GM12873 (cell line): Measurements from ENCODE around the gene TMEM271.
A peak's percentile ranks its signal among the peaks of the same experiment; 100 is the strongest.

Experiments
- TF ChIP-seq, protein P1 (sequence below): IDR thresholded peaks from 2 replicates; pipeline ENCODE4 v1.5.1; 2012; ENCODE audit warnings: low read depth, mild to moderate bottlenecking, moderate library complexity, low read length, control low read depth; ENCODE audit not compliant: insufficient read depth; ENCODE audit errors: missing control alignments

Gene TMEM271

DNA sequence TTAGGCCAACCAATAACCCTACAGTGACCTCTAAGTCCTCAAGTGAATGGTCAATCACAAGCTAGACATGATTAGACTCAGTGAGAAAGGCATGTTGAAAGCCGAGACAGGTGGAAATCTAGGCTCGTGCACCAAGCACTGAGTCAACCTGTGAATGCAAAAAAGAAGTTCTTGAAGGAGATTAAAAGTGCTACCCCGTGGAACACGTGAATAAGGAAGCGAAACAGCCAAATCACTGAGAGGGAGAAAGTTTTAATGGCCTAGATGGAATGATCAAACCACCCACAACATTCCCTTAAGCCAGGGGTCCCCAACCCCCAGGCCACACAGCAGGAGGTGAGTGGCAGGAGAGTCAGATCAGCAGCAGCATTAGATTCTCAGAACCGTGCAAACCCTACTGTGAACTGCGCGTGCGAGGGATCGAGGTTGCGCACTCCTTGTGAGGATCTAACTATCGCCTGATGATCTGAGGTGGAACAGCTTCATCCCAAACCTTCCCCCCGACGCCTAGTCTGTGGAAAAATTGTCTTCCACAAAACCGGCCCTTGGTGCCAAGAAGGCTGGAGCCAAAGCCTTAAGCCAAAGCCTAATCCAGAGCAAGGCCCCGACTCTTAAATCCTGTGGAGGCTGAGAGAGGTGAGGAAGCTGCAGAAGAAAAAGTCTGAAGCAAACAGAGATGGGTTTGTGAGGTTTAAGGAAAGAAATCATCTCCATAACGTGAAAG lies 29.8 kb upstream of the TMEM271 start:
- TF ChIP-seq, protein P1, sequence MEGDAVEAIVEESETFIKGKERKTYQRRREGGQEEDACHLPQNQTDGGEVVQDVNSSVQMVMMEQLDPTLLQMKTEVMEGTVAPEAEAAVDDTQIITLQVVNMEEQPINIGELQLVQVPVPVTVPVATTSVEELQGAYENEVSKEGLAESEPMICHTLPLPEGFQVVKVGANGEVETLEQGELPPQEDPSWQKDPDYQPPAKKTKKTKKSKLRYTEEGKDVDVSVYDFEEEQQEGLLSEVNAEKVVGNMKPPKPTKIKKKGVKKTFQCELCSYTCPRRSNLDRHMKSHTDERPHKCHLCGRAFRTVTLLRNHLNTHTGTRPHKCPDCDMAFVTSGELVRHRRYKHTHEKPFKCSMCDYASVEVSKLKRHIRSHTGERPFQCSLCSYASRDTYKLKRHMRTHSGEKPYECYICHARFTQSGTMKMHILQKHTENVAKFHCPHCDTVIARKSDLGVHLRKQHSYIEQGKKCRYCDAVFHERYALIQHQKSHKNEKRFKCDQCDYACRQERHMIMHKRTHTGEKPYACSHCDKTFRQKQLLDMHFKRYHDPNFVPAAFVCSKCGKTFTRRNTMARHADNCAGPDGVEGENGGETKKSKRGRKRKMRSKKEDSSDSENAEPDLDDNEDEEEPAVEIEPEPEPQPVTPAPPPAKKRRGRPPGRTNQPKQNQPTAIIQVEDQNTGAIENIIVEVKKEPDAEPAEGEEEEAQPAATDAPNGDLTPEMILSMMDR = no peak

DNA sequence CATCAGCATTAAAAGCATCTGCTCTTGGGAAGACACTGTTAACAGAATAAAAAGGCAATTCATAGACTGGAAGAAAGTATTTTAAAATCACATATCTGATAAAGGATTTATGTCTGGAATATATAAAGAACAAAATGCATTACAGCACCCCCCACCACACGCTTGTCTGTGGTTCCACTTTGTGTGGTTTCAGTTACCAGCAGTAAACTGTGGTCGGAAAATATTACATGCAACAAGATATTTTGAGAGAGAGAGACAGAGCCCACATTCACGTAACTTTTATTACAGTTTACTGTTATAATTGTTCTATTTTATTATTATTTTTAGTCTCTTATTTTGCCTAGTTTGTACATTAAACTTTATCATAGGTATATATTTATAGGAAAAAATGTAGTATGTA lies 28.0 kb upstream of the TMEM271 start:
- TF ChIP-seq, protein P1 = no peak

DNA sequence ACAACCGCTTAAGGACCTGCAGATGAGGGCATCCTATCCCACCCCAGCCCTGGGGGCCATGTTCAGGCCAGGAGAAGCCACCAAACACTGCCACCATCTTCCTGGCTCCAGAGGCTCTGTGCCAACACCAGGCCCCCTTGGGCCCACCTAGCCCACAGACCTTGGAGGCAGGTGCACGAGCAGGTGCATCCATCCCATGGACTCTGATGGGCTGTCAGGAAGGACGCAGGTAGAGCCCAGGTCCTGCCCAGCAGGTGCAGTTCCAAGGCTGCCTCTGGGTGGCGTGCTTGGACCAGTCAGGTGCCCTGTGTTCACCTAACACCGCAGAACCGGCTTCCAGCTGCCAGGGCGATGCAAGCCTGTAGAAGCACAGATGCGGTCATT lies 26.5 kb upstream of the TMEM271 start:
- TF ChIP-seq, protein P1 = peak; percentile 55

DNA sequence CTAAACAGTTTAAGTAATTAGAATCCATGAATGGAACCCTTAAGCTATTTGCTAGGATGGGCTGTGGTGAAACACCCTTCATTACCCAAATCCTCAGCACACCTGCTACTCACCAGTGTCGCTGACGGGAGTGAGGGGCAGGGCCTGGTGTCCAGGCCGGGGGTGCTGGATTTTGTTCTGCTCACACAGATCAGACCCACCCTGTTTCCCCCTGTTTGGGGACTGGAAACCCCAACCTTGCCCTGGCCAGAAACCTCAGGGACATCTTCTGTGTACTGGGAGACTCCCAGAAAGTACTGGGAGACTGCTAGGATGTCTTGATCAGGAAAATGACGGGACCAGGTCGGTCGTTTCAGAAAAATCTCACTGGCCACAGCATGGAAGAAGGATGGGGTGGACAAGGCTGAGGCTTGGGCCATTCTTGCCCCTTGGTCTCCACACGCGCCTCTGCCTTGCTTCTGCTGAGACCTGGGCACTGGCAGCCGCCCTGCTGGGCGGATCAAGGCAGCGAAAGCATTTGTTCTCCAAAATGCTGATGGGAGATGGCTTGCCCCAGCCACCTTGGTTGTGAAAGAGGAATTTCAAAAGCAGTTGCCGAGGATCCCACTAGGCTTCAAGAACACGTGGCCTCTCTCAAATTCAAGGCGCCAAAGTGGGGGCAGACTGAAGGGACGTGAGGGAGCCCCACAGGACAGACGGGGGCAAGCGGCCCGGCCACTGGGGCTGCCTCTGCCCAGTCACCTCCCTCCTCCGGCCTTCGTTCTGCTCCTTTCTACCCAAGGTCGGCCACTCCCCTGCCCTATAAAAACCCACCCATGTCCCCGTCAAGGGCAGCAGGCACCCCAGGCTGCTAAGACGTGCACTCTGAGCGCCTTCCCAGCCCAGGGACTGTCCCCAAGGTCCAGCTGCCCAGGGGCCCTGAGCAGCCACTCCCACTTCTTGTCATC lies 25.8 kb upstream of the TMEM271 start:
- TF ChIP-seq, protein P1 = no peak

DNA sequence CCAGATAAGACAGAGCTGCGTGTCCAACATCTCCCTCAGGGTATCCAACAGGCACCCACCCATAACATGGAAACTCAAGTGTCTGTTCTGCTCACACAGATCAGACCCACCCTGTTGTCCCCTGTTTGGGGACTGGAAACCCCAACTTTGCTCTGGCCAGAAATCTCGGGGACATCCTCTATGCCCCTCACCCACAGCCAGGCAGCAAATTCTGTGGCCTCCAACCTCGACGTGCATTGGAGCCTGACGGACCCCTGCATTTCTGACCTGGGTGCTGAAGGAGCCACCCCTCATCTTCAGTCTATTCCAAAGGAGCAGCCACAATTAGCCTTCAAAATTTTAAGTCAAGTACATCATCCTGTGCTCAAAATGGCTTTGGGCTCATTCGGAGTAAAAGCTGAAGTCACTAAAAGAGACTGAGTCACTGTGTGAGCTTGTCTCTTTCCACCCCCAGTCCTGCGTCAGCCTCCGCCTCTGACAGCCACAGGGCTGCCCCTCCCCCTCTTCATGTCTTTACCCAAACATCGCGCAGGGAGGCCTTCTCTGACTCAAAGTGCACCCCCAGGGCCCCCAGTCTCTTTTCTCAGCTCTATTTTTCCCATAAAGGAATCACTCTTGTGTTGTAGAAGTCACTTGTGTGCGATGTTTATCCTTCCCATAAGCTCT lies 24.9 kb upstream of the TMEM271 start:
- TF ChIP-seq, protein P1 = no peak

DNA sequence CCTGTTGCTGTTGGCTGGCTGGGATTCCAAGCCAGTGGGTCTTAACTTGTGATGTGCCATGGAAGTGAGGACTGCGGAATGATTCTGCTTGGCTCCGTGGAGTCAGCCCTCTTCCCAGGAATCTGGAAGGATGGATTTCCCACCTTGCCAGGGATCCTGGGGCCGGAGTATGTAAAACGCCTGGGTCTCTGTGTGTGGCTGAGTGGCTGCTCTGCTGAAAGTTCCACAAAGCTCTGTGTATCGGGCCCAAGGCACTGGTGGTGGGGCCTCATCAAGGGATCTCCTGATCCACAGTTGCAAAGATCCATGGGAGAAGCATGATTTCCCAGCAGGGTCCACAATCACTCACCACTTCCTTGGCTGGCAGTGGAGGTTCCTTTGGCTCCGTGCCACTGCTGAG lies 24.1 kb upstream of the TMEM271 start:
- TF ChIP-seq, protein P1 = no peak

DNA sequence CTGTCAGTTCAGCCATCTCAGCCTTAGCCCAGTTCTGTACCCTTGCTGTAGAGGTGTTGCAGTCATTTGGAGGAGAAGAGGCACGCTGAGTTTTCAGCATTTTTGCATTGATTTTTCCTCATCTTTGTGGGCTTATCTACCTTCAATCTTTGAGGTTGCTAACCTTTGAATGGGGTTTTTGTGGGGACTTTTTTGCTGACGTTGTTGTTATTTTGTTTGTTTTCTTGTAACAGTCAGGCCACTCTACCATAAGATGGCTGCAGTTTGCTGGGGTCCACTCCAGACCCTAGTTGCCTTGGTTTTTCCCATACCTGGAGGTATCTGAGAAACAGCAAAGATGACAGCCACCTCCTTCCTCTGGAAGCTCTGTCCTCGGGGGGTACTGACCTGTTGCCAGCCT lies 22.8 kb upstream of the TMEM271 start:
- TF ChIP-seq, protein P1 = no peak
